Stimulated activated CD4-positive, alpha-beta T cell treated with anti-CD3 and anti-CD28 coated beads, TNF-alpha, amount 100 ng/mL, for 48 hours (primary cell): ENCODE data around the gene OXNAD1.
A peak's percentile ranks its signal among the peaks of the same experiment; 100 is the strongest.

Experiments
- DNase-seq, 3 donors: peaks; one replicate each; pipeline ENCODE4 v3.0.0-alpha.2; 2020; ENCODE audit warnings: low read depth in 3 of 3

Gene OXNAD1

DNA sequence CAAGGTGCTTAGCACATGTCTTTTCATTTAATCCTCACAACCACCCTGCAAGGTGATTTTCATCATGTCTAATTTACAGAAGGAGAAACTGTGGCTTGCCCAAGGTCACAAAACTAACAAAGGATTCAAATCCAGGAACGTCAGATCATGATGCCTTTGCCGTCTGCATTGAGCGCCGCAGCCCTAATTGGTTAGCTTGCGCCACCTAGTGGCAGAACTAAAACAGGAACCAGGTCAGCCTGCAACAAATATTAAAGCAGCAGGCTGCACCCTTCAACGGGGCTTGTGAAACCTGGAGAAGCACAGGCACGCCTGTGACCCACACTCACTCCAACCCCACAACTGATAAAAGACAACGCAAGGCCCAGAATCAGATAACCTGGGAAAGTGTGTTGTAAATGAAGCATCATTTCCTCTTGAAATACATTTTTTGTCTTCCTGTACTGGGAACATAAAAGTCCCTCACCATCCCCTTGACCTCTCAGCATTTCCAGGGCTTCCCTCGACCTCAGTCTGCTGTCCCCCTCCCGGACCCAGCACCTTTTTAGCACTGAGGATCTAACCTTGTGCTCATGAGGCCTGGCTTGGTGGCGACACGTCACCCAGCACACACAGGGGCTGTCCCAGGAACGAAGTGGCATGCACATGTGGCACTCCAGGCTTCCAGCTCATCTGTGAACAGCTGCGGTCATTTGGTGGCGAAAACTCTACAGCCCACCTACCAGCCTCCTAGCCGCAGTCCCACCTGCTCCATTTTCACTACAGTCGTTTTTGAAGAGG is 17.5 kb upstream of the OXNAD1 start:
- DNase-seq = peak; percentile 58 to 75 (median 65)

DNA sequence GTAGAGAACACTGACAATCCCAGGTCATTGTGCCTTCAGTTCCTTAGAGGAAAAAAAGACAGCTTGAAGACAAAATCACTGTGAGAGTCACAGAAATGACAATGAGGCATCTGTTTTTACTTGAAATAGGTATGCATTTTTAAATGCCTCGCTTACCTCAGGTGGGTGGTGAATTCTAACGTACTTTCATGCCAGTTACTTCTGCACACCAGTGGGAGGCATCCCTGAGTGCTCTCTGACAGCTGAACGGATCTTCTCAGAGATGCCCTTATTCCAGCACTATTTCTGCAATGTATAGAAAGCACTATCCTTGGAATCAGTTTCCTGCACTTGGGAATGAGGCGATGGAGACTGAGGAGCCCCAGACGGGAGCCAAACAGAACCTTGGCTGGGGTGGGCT is 16.5 kb upstream of the OXNAD1 start:
- DNase-seq = no peak

DNA sequence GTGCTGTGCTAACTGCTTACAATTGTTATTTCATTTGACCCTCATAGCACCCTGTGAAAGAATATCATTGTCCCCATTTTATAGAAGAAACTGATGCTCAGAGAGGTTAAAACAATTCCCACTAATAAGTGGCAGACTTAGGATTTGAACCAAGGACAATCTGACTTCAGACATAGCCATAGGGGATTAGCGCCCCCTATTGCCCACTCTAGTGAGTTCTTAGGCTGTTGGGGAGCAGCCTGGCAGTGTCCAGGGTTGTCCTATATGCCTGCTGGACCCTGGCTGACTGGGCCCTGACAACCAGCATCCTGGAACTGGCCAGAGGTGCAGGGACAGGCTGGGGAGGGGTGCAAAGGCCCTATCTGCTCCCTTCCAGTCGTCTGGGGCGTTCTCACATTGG is 15.7 kb upstream of the OXNAD1 start:
- DNase-seq = no peak

DNA sequence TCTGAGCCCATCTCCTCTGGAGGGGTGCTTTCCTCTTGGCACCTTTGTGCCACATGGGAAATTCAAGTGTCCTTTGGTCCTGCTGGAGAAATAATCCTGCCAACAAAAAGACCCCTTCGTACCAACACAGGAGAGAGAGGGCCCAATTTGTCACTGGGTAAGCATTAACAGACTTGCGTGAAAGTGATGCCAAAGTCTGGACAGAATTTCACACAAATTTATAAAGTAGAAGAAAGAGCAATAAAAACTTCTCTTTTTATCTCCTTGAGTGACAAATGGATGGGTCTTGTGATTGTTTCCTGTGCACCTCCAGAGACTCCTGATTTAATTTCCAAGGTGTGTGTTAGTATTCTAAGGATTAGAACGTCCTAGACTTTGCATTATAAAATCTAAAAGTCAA is 15.1 kb upstream of the OXNAD1 start:
- no peak for DNase-seq

DNA sequence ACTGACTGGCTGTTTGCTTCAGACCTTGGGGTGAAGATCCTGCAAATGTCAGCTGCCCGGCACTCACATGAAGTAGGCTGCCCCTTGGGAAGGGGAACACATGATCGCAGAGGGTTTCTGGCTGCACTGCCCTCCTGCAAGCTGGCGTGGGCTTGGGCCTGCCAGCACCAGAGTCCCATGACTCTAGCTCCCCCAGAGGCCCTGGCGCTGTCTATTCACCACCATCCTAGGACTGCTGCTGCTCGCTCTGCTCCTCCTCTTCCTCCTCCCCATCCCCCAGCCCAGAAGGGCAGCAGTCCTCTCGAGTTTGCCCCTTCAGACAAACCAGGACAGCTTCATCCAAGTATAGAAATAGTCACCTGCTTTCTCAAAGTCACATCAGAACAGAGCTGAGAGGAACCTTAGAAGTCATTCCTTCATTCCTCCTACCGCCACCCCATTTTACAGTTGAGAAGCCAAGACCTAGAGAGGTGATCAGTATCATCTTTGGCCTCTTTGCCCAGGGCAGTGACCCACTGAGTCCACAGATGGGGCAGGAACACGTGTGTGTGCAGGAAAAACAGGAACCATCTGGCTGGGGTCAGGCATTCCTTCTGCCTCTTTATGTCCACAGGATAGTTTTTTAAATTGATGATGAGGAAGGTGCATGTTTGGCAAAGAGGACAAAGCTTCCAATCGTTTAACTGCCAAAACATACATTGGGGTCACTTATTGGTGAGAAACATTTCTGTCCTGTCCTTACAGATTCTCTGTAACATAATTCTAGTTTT is 13.5 kb upstream of the OXNAD1 start:
- no peak for DNase-seq

DNA sequence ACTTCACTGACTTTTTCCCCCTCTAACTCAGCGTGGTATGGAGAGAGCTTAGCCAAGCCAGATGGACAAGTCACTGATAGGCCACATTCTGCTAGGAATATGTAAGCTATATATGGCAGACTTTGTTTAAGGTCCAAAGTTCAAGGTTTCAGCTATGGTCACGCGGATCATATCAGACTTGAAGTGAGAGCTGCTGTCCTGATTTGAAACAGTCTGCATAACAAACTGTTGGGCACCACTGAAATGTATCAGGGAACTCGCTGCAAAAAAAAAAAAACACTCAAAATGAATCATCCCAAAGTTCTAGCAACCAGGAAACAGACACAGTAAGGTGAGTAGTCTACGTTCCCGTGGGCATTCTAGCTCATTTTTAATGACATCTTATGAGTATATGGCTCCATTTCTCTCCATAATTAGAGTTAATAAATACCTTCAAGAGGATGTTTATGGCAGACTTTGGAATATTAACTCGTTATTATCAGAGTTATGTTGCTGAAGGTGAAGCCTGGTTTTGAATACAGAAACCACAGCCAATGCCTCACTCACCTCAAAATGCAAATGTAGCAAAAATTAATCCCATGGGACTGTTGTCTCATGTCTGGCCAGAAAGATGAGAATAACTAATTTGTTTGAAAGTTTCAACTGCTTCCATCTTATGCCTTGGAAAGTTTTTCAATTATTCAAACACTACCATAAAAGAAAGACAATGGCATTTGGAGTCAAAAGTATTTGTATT is 12.6 kb upstream of the OXNAD1 start:
- no peak for DNase-seq

DNA sequence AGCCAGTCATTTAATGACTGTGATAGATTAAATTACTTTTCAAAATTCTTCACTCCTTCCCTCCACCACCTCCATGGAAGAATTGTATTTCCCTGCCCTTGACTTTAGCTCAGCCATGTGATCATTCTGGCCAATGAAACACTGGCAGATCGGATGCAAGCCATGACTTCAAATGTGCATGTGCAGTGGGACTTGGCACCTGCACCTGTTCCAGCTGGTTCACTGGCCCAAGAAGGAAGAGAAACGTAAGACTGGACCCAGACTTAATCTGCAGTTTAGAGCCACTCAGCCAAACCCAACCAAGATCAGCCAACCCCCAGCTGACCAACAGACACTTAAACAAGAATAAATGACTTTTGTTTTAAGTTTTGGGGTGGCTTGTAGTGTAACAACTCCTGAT is 12.0 kb upstream of the OXNAD1 start:
- no peak for DNase-seq

DNA sequence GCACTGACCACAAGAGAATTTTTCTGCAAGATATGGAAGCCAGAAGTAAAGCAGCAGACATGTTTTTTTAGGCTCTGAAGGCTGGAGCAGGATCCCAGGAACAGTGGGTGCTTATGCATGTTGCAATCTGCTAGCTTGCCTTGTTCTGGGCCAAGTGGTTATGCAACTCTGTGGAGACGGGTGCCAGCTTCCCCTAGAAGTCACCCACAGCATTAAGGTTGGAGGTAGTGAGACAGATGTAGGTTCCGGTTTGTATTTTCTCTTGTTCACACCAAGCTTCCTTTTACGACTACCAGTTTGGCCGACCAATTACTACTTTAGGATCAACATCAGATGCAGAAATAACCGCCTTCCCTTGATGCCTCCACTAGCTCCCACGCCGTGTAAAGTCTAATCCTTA is 11.4 kb upstream of the OXNAD1 start:
- DNase-seq = no peak

DNA sequence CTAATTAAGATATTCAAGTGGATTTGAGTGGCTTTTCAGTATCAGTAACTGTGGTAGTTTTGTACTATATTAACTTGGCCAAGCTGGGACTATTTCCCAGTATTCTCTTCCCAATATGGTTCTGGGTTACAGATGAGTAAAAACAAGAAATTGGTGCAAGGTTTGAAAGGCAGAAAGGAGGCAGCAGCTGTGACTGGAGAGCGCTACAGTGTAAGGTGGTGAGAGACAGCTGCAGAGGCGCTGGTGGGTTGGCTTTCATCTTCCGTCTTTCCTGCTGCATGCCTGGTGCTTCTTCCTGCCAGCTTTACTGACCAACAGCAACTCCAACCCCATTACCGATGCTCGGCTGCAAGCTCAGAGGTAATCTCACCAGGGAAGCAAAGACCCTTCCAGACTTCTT is 10.1 kb upstream of the OXNAD1 start:
- DNase-seq = no peak

DNA sequence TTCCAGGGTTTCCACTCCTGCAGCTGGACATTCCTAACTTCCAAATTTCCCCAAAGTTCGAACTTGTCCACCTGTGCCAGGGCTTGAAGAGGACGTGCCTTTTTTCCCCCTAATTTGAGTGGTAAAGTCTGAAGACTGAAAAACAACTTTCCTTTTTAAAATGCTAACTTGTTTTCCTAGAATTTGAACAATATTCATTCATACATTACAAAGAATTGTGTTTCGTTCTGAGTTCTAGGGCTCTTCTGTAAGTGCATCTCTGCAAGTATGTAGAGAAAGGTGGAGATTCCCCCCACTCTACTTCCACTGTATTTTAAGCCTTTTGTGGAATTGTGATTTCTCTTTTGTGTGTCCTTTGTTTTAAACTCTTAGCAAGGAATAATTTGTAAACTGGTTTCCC is 9.7 kb upstream of the OXNAD1 start:
- DNase-seq = no peak

DNA sequence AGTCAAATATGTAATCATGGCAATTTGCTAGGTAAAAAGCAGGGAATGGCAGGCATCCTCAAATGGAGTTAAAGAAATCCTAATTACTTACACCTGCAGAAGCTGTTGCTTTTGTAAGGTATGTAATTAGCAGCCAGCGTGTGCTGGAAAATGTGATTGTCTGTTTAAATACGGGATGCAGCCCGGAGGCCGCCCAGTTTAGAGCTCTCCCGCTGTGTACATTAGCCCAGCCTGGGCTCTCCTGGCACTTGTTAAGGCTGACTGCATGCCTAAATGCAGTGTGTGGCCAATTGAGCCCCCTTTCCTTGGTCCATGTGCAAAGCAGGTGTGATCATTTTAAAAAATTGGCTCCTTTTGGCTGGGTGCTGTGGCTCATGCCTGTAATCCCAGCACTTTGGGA is 9.3 kb upstream of the OXNAD1 start:
- no peak for DNase-seq

DNA sequence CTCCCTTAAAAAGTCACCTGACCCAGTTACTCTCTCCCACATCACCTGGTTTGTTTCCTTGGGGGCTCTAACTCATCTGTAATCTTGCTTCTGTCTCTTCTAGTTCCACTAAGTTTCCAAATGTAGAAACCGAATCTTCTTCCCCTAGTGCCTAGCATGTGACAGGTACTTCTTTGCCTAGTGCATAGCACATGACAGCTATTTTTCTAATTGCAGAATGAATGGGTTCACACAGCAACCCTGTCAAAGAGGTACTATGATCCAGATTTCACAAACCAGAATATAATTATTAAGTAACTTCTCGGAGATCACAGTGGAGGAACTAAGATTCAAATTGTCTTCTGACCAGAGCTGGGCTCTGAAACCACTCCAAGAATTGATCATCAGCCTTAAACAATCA is 7.7 kb upstream of the OXNAD1 start:
- DNase-seq = no peak

DNA sequence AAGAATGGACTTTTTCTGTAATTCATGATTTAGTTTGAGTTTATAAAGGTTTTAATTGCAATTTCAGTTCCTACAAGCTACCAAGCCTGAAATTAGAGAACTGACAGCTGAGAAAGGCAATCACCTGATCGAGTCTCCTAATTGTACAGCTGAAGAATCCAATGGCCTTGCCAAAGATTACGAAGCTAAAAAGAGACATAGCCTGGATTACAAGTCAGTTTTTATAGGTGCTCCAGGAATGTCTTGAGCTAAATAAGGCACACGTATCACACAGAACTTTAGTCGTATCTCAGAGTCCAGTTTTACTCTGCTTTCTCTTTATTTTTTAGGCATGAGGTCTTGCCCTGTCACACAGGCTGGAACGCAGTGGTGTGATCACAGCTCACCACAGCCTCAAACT is 6.8 kb upstream of the OXNAD1 start:
- no peak for DNase-seq

DNA sequence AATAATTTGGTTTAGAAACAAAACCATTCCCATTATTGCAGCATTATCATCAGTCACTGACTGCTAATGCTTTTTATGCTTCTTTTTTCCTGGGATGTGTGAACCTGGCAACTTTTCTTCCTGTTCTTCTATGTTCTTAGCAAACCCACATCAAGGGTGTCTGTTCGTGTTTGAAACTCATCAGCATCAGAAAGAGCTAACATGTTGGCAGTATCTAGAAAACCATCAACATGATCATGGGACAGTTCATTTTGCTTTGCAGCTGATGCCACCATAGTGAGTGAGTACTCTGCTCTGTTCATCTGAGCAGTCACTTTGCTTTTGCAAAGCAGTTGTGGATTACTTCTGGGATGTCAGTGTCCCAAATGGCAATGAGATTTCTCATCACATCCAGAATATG is 6.1 kb upstream of the OXNAD1 start:
- DNase-seq = no peak

DNA sequence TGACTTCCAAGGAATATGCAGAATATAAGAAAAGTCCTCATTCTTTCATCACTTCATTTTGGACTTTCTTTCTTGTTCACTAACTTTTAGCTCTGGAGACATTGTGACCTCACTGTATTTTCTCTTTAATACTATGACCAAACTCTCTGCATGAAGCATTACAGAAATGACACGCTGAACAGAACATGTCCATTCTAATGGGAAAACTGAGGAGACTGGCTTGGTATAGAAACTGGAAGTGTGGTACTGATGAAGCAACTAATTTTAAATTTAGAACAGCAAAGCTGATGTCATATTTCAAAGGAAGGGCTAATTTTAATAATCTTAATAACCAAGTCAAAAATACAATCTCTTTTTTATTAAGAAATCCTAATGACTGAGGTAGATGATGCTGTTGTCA is 5.0 kb upstream of the OXNAD1 start:
- no peak for DNase-seq

DNA sequence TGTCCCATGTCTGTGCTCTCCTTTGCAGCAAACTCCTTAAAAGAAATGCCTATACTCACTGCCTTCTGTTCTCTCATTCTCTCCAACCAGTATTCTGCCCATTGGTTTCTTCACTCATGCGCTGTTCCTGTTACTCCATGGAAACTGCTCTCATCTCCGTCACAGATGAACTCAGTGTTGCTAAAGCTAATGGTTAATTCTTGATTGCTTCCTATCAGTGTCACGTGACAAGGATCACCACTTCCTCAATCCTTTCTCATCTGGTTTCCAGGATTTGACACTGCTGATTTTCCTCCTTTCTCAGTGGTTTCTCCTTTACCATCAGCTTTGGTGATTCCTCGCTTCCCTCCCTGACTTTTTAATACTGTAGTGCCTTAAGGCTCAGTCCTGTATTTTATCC is 2.8 kb upstream of the OXNAD1 start:
- DNase-seq = no peak

DNA sequence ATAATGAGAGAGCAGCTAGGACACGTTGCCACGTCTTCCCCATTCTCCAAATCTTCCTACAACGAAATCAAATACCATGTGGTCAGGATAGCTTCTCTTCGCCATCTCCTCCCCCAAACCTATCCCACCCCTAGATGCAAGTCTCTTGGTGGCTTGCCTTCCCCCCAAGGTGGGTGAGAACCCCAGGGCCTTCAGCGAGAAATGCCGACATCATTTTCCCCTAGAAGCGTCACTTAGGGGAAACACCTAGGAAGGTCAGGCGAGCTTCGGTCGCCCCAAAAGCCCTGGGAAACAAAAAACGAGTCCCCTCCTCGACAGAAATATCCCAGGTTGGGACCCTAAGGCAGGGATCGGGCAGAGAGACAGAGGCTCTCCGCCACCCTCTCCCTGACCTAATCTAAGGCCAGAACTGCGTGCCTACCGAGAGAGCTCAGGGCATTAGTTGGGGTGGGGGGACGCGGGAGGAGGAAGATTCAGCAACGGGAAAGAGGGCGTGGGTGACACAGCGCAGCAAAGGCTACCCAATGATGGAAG is 771 bp upstream of the OXNAD1 start:
- no peak for DNase-seq

DNA sequence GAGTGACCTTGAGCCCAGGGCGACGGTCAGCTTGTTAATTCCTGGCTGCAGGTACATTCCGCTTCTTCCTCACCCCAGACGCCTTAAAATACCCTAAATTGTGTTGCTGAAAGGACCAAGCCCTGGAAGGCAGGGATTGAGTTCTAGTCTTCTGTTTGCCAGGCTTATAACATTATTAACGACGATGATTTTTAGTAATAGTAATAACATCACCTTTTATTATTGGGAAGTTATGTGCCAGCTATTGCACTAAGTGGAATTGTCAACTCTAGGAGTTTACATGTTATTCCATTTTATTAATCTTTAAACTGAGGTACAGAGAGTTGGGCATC is 409 bp downstream of the OXNAD1 start:
- DNase-seq = no peak

DNA sequence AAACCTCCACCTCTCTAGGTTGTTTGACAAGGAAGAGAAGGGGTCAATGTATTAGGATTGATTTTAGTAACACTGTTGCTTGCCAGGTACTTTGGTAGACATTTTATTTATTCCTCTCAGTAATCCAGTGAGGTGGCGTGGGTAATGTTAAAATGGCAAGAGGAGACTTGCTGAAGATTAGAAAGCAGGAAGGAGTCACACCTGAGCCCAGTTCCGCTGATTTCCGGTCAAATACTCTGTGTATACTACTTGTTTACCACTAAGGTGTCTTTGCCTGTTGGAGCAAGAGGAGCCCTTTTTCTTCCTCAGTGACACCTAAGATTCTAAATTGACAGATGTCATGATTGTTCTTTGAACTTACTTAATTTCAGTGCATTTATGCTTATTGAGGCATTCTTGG is 1.7 kb downstream of the OXNAD1 start:
- no peak for DNase-seq

DNA sequence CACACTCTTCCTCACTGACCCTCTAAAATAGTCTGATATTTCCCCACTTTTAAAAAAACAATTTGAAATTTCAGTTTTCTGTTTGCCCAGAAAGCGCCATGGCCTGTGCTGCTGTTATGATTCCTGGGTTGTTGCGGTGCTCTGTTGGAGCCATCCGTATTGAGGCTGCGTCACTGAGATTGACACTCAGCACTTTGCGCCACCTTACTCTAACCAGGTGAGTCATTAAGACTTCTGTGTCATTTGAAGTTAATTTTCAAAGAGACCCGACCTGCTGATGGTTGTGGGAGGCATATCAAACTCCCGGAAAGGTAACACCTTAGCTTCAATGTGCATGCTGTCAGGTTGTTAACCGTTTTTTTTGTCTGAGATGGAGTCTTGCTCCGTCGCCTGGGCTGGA is 5.8 kb downstream of the OXNAD1 start:
- DNase-seq = no peak

DNA sequence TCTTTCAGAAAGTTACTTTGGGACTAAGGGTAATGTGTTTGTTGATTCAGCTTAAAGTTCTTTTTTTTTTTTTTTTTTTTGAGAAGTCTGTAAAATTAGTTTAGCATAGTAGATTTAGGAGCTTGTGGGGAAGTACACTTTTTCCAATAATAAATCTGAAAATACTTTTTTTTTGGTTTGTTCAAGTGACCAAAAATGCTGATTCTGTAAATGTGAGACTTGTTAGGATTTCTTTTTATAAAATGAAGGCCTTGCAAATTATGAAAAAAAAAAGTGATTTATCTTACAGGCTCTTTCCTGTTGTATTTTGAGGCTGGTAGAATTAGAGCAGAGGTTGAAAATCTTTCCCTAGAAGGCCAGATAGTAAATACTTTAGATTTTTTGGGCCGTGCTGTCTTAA is 7.6 kb downstream of the OXNAD1 start:
- DNase-seq = no peak

DNA sequence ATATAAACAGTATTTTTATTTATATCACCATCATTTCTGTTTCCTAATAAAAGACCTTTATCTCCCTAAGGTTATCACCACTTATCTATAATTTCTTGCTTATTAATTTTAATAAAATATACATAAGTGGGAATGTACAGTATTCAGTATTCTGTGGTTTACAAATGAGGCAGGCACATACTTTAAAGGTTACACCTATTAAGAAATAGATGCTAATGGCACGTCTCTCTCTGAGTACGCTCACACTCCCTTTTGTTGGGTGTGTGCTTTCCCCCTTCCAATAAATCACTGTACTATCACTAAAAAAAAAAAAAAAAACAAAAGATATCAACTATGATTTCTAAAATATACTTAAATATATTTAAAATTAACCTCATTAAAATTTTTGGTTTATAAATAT is 8.9 kb downstream of the OXNAD1 start:
- no peak for DNase-seq

DNA sequence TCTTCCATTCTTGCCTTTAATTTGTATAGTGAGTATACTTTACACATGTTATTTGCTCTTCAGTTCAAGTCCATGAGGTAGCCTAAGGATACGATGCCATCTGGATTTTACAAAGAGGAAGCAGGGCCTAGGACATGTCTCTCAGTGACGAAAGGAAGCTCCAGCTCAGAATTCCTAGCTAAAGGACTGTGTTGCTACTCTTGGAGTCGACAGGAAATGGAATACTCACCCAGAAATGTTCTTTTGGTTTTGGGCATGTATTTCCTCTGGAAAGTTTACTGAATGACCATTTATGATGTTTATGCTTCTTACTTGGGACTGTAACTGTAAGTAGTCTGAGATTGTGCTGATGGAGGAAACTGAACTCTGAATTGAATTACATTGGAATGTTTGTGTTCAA is 12.5 kb downstream of the OXNAD1 start:
- no peak for DNase-seq
